Measurements from ENCODE around the gene VSX1.

VSX1 gene

GRCh38 chr20:25081065-25081729, 744 bp downstream of the VSX1 start:
- Histone ChIP-seq H3K27me3 (replicated peaks in 2 of 5; ENCODE audit: control insufficient read depth in 4 of 5, insufficient read depth in 5 of 5, low read length in 4 of 5) (peaks cover 12 to 98% (median 64%) of the 10 kb centered on the region in 5 experiments), H3K4me3 (ENCODE audit: control insufficient read depth in 1 of 7, extremely low read depth in 1 of 7, insufficient read depth in 4 of 7, low read depth in 2 of 7, low read length in 6 of 7) (no peak overlapping the region), H3K36me3 (ENCODE audit: control insufficient read depth in 4 of 4, insufficient read depth in 4 of 4, low read length in 3 of 4) (no peaks in the 10 kb centered on the region), H3K4me1 (ENCODE audit: control extremely low read depth in 1 of 4, control insufficient read depth in 4 of 4, insufficient read depth in 4 of 4, low read length in 3 of 4) (peaks cover 0 to 33% (median 18%) of the 10 kb centered on the region in 4 experiments), H3K9me3 (ENCODE audit: control extremely low read depth in 1 of 5, control insufficient read depth in 4 of 5, insufficient read depth in 2 of 5, low read depth in 1 of 5, low read length in 4 of 5) (peaks cover 0 to 3% (median 0%) of the 10 kb centered on the region in 5 experiments), H3K27ac (ENCODE audit: insufficient read depth in 1 of 2, low read depth in 1 of 2, low read length in 2 of 2, poor library complexity in 1 of 2, severe bottlenecking in 2 of 2) (no peak overlapping the region)
- ChIA-PET CTCF (interaction anchor here (0.9 to 1.1 kb wide), 2 partner anchors 10 to 24 kb away, joined by 3 to 4 read pairs; no protein-coding TSS in a partner anchor), POLR2A (no interaction called here)
- DNase-seq, result peak in 2 of 3 donors; percentile 54 to 67
- WGBS (ENCODE audit: insufficient coverage), result 6% methylated on average over 47 of the region's 54 CpGs

- Histone ChIP-seq H3K27ac (ENCODE audit: insufficient read depth in 1 of 2, low read depth in 1 of 2, low read length in 2 of 2, poor library complexity in 1 of 2, severe bottlenecking in 2 of 2) (no peak overlapping the region), H3K4me1 (ENCODE audit: control extremely low read depth in 1 of 4, control insufficient read depth in 4 of 4, insufficient read depth in 4 of 4, low read length in 3 of 4) (peaks cover 0 to 27% (median 13%) of the 10 kb centered on the region in 4 experiments), H3K36me3 (ENCODE audit: control insufficient read depth in 4 of 4, insufficient read depth in 4 of 4, low read length in 3 of 4) (no peaks in the 10 kb centered on the region), H3K27me3 (replicated peaks in 2 of 5; ENCODE audit: control insufficient read depth in 4 of 5, insufficient read depth in 5 of 5, low read length in 4 of 5) (peaks cover 18 to 95% (median 59%) of the 10 kb centered on the region in 5 experiments), H3K4me3 (ENCODE audit: control insufficient read depth in 1 of 7, extremely low read depth in 1 of 7, insufficient read depth in 4 of 7, low read depth in 2 of 7, low read length in 6 of 7) (no peak overlapping the region), H3K9me3 (ENCODE audit: control extremely low read depth in 1 of 5, control insufficient read depth in 4 of 5, insufficient read depth in 2 of 5, low read depth in 1 of 5, low read length in 4 of 5) (no peaks in the 10 kb centered on the region)
- ChIA-PET POLR2A (no interaction called here), CTCF (interaction anchor here (1.3 to 2.5 kb wide), 3 partner anchors 11 to 149 kb away, joined by 3 to 11 read pairs (median 9); no protein-coding TSS in a partner anchor)
- DNase-seq, result no peak
- 72% methylated on average over 4 of the region's 4 CpGs for WGBS (ENCODE audit: insufficient coverage)
These were observed 2.8 kb downstream of the VSX1 start for GRCh38 chr20:25079171-25079570.

- peaks cover 18 to 91% (median 54%) of the 10 kb centered on the region in 5 experiments for H3K27me3 ChIP-seq (replicated peaks in 2 of 5; ENCODE audit: control insufficient read depth in 4 of 5, insufficient read depth in 5 of 5, low read length in 4 of 5)
- no peak overlapping the region for H3K27ac ChIP-seq (ENCODE audit: insufficient read depth in 1 of 2, low read depth in 1 of 2, low read length in 2 of 2, poor library complexity in 1 of 2, severe bottlenecking in 2 of 2)
- POLR2A ChIA-PET, result no interaction called here
- DNase-seq, result no peak
- CTCF ChIA-PET, result interaction anchor here (1.3 to 2.5 kb wide), 5 partner anchors 11 to 148 kb away, joined by 3 to 11 read pairs (median 5); no protein-coding TSS in a partner anchor
- H3K9me3 ChIP-seq (ENCODE audit: control extremely low read depth in 1 of 5, control insufficient read depth in 4 of 5, insufficient read depth in 2 of 5, low read depth in 1 of 5, low read length in 4 of 5), result no peaks in the 10 kb centered on the region
- no peaks in the 10 kb centered on the region for H3K36me3 ChIP-seq (ENCODE audit: control insufficient read depth in 4 of 4, insufficient read depth in 4 of 4, low read length in 3 of 4)
- H3K4me3 ChIP-seq (ENCODE audit: control insufficient read depth in 1 of 7, extremely low read depth in 1 of 7, insufficient read depth in 4 of 7, low read depth in 2 of 7, low read length in 6 of 7), result no peak overlapping the region
- H3K4me1 ChIP-seq (ENCODE audit: control extremely low read depth in 1 of 4, control insufficient read depth in 4 of 4, insufficient read depth in 4 of 4, low read length in 3 of 4), result peaks cover 0 to 24% (median 10%) of the 10 kb centered on the region in 4 experiments
- WGBS (ENCODE audit: insufficient coverage), result 83% methylated on average over 8 of the region's 8 CpGs
These were observed 3.3 kb downstream of the VSX1 start for GRCh38 chr20:25078662-25079061.

- WGBS (ENCODE audit: insufficient coverage), result 3% methylated on average over 23 of the region's 38 CpGs
- DNase-seq, result no peak
- POLR2A ChIA-PET, result no interaction called here
- H3K4me3 ChIP-seq (ENCODE audit: control insufficient read depth in 1 of 7, extremely low read depth in 1 of 7, insufficient read depth in 4 of 7, low read depth in 2 of 7, low read length in 6 of 7), result peak overlapping the region in 3 of 7 experiments; percentile 11 to 51 (median 19)
- CTCF ChIA-PET, result interaction anchor here (0.6 to 2.5 kb wide), 7 partner anchors 10 to 228 kb away, joined by 3 to 11 read pairs (median 4); no protein-coding TSS in a partner anchor
- no peak overlapping the region for H3K27ac ChIP-seq (ENCODE audit: insufficient read depth in 1 of 2, low read depth in 1 of 2, low read length in 2 of 2, poor library complexity in 1 of 2, severe bottlenecking in 2 of 2)
- no peaks in the 10 kb centered on the region for H3K9me3 ChIP-seq (ENCODE audit: control extremely low read depth in 1 of 5, control insufficient read depth in 4 of 5, insufficient read depth in 2 of 5, low read depth in 1 of 5, low read length in 4 of 5)
- peaks cover 18 to 90% (median 45%) of the 10 kb centered on the region in 5 experiments for H3K27me3 ChIP-seq (replicated peaks in 2 of 5; ENCODE audit: control insufficient read depth in 4 of 5, insufficient read depth in 5 of 5, low read length in 4 of 5)
- H3K4me1 ChIP-seq (ENCODE audit: control extremely low read depth in 1 of 4, control insufficient read depth in 4 of 4, insufficient read depth in 4 of 4, low read length in 3 of 4), result peaks cover 0 to 18% (median 7%) of the 10 kb centered on the region in 4 experiments
- H3K36me3 ChIP-seq (ENCODE audit: control insufficient read depth in 4 of 4, insufficient read depth in 4 of 4, low read length in 3 of 4), result no peaks in the 10 kb centered on the region
These were observed 4.3 kb downstream of the VSX1 start for GRCh38 chr20:25077610-25078169.

- Histone ChIP-seq H3K36me3 (ENCODE audit: control insufficient read depth in 4 of 4, insufficient read depth in 4 of 4, low read length in 3 of 4) (no peaks in the 10 kb centered on the region), H3K27ac (ENCODE audit: insufficient read depth in 1 of 2, low read depth in 1 of 2, low read length in 2 of 2, poor library complexity in 1 of 2, severe bottlenecking in 2 of 2) (no peak overlapping the region), H3K9me3 (ENCODE audit: control extremely low read depth in 1 of 5, control insufficient read depth in 4 of 5, insufficient read depth in 2 of 5, low read depth in 1 of 5, low read length in 4 of 5) (no peaks in the 10 kb centered on the region), H3K4me1 (ENCODE audit: control extremely low read depth in 1 of 4, control insufficient read depth in 4 of 4, insufficient read depth in 4 of 4, low read length in 3 of 4) (peaks cover 0 to 18% (median 7%) of the 10 kb centered on the region in 4 experiments), H3K27me3 (replicated peaks in 2 of 5; ENCODE audit: control insufficient read depth in 4 of 5, insufficient read depth in 5 of 5, low read length in 4 of 5) (peaks cover 18 to 90% (median 48%) of the 10 kb centered on the region in 5 experiments), H3K4me3 (ENCODE audit: control insufficient read depth in 1 of 7, extremely low read depth in 1 of 7, insufficient read depth in 4 of 7, low read depth in 2 of 7, low read length in 6 of 7) (peak overlapping the region in 2 of 7 experiments; percentile 11 to 51)
- CTCF ChIA-PET, result interaction anchor here (0.7 to 2.5 kb wide), 5 partner anchors 9 to 83 kb away, joined by 3 to 11 read pairs (median 5); no protein-coding TSS in a partner anchor
- DNase-seq, result peak in 2 of 3 donors; percentile 43 to 58
- POLR2A ChIA-PET, result no interaction called here
- WGBS (ENCODE audit: insufficient coverage), result 54% methylated on average over 12 of the region's 14 CpGs
These were observed 5.0 kb downstream of the VSX1 start for GRCh38 chr20:25076731-25077609.

GRCh38 chr20:25076201-25076600, 5.7 kb downstream of the VSX1 start:
- peaks cover 18 to 90% (median 51%) of the 10 kb centered on the region in 5 experiments for H3K27me3 ChIP-seq (replicated peaks in 2 of 5; ENCODE audit: control insufficient read depth in 4 of 5, insufficient read depth in 5 of 5, low read length in 4 of 5)
- H3K4me1 ChIP-seq (ENCODE audit: control extremely low read depth in 1 of 4, control insufficient read depth in 4 of 4, insufficient read depth in 4 of 4, low read length in 3 of 4), result peaks cover 0 to 11% (median 5%) of the 10 kb centered on the region in 4 experiments
- H3K4me3 ChIP-seq (ENCODE audit: control insufficient read depth in 1 of 7, extremely low read depth in 1 of 7, insufficient read depth in 4 of 7, low read depth in 2 of 7, low read length in 6 of 7), result no peak overlapping the region
- 94% methylated on average over 2 of the region's 2 CpGs for WGBS (ENCODE audit: insufficient coverage)
- POLR2A ChIA-PET, result no interaction called here
- CTCF ChIA-PET, result no interaction called here
- H3K36me3 ChIP-seq (ENCODE audit: control insufficient read depth in 4 of 4, insufficient read depth in 4 of 4, low read length in 3 of 4), result no peaks in the 10 kb centered on the region
- H3K27ac ChIP-seq (ENCODE audit: insufficient read depth in 1 of 2, low read depth in 1 of 2, low read length in 2 of 2, poor library complexity in 1 of 2, severe bottlenecking in 2 of 2), result no peak overlapping the region
- H3K9me3 ChIP-seq (ENCODE audit: control extremely low read depth in 1 of 5, control insufficient read depth in 4 of 5, insufficient read depth in 2 of 5, low read depth in 1 of 5, low read length in 4 of 5), result no peaks in the 10 kb centered on the region
- no peak for DNase-seq

All from common myeloid progenitor, CD34-positive (primary cell).